A549 (cell line): ENCODE results near the gene LPO. TPM values are rescaled to one million over a fixed set of nuclear protein-coding genes. Genes with fewer than 3 reads are reported as not detected.

Source experiments
- ATAC-seq, 2 experiments: fragments of 200-7000 bp in 1 of 2; fragments of >200 bp in 1 of 2; cut with Nextera tagmentation in 1 of 2; cut with Tn5 transposase in 1 of 2; 3 replicates each; pipeline versions ENCODE4 v1.8.0 to v1.9.1; 2018 to 2020; ENCODE audit warnings: mild to moderate bottlenecking in 1 of 2, moderate library complexity in 1 of 2
- CTCF ChIA-PET: fragments of 300-600 bp; sonication (Branson Sonifier 250); formaldehyde crosslinking; extraction: SDS; loops from one replicate; lab custom pipeline; 2021; ENCODE audit warnings: antibody characterized with exemption, inconsistent platforms; lab: Yijun Ruan, JAX
- POLR2A ChIA-PET: fragments of 350-600 bp; formaldehyde crosslinking; extraction: SDS; loops from one replicate; lab custom pipeline; 2021; ENCODE audit warnings: antibody characterized with exemption, inconsistent platforms; lab: Yijun Ruan, JAX
- DNase-seq, 2 experiments: peaks; one replicate each; pipeline versions ENCODE4 v3.0.0 to v3.0.0-alpha.2; 2011 to 2016; ENCODE audit warnings: low read depth in 1 of 2, low spot score in 1 of 2
- FAIRE-seq: peaks from 2 replicates; lab custom pipeline; 2011; peaks lifted over from hg19 to GRCh38; lab: Jason Lieb, UNC
- H3K27ac ChIP-seq, 2 experiments: fragments of >200 bp; sonication (Bioruptor Twin); formaldehyde crosslinking; 3 replicates each; pipeline ENCODE4 v1.5.1; 2016 to 2017
- H3K4me1 ChIP-seq: fragments of >200 bp; sonication (Bioruptor Twin); formaldehyde crosslinking; 3 replicates; pipeline ENCODE4 v1.6.1; 2016
- H3K4me2 ChIP-seq: fragments of >200 bp; sonication (Bioruptor Twin); formaldehyde crosslinking; 3 replicates; pipeline ENCODE4 v1.6.1; 2016
- H3K4me3 ChIP-seq: fragments of >200 bp; sonication (Bioruptor Twin); formaldehyde crosslinking; 3 replicates; pipeline ENCODE4 v1.5.1; 2016
- H3K9me3 ChIP-seq: fragments of >200 bp; sonication (Bioruptor Twin); formaldehyde crosslinking; 3 replicates; pipeline ENCODE4 v1.6.1; 2016
- ATOH8 ChIP-seq: fragments of 250-450 bp; sonication (Bioruptor Pico); IDR thresholded peaks from 2 replicates; pipeline ENCODE4 v1.5.0; 2020; ENCODE audit warnings: low read depth, mild to moderate bottlenecking, moderate library complexity
- CBX2 ChIP-seq: fragments of 200-600 bp; sonication (generic); IDR thresholded peaks from 2 replicates; pipeline ENCODE4 v1.6.1; 2016; ENCODE audit warnings: low read depth, mild to moderate bottlenecking, borderline replicate concordance
- CEBPB ChIP-seq, 2 experiments: fragments of >200 bp in 1 of 2; sonication (Bioruptor Twin) in 1 of 2; formaldehyde crosslinking in 1 of 2; IDR thresholded peaks; 2 replicates each; pipeline ENCODE4 v1.6.1; 2012 to 2016
- EHMT2 ChIP-seq: fragments of 200-600 bp; sonication (generic); IDR thresholded peaks from 2 replicates; pipeline ENCODE4 v1.6.1; 2016; ENCODE audit warnings: antibody characterized with exemption, low read depth, mild to moderate bottlenecking, moderate library complexity
- EP300 ChIP-seq, 2 experiments: fragments of >200 bp; sonication (Bioruptor Twin); formaldehyde crosslinking; IDR thresholded peaks; 2 replicates in 1 of 2; 3 replicates in 1 of 2; pipeline ENCODE4 v1.6.1; 2016 to 2017
- MAFK ChIP-seq: fragments of 450-650 bp; IDR thresholded peaks from 2 replicates; pipeline ENCODE4 v1.6.1; 2014; ENCODE audit not compliant: partially characterized antibody
- MAZ ChIP-seq: fragments of 150-350 bp; IDR thresholded peaks from 2 replicates; pipeline ENCODE4 v1.6.1; 2014; ENCODE audit warnings: antibody characterized with exemption, low read depth, low read length, borderline replicate concordance
- POLR2A ChIP-seq: IDR thresholded peaks from 2 replicates; pipeline ENCODE4 v1.6.1; 2012; ENCODE audit warnings: mild to moderate bottlenecking, low read length
- RAD21 ChIP-seq, 2 experiments: fragments of >200 bp in 1 of 2; sonication (Bioruptor Twin) in 1 of 2; formaldehyde crosslinking in 1 of 2; IDR thresholded peaks in 1 of 2; conservative IDR thresholded peaks in 1 of 2; 2 replicates in 1 of 2; 3 replicates in 1 of 2; pipeline ENCODE4 v1.6.1; 2012 to 2018; ENCODE audit warnings: inconsistent platforms in 1 of 2
- SMC3 ChIP-seq: fragments of >200 bp; sonication (Bioruptor Twin); formaldehyde crosslinking; IDR thresholded peaks from 3 replicates; pipeline ENCODE4 v1.6.1; 2018; ENCODE audit warnings: inconsistent platforms
- ZC3H11A ChIP-seq: fragments of 450-650 bp; IDR thresholded peaks from 2 replicates; pipeline ENCODE4 v1.6.1; 2014; ENCODE audit warnings: antibody characterized with exemption, mild to moderate bottlenecking
- WGBS: methylation state at CpG from one replicate; pipeline ENCODE4 v1.1.6; 2017; ENCODE audit errors: missing lambda C conversion rate; 5-methylcytosine and 5-hydroxymethylcytosine counted together
- polyA plus RNA-seq, 4 experiments: library from polyadenylated mRNA; depleted of rRNA in 3 of 4; stranded (reverse); fragments of >200 nt; fragmentation: RNase III in 1 of 4; extraction: RNeasy Plus Mini Kit Qiagen cat#74134 plus additional on column Dnase treatment in 1 of 4; gene quantifications; 2 replicates in 3 of 4; 3 replicates in 1 of 4; pipeline ENCODE4 v1.2.3, GENCODE V29; 2011 to 2017
- TF ChIP-seq, protein P1 (sequence below): fragments of >200 bp; sonication (Bioruptor Twin); formaldehyde crosslinking; IDR thresholded peaks from 3 replicates; pipeline ENCODE4 v1.5.1; 2016
- TF ChIP-seq, protein P2 (sequence below): fragments of 200-600 bp; sonication (generic); IDR thresholded peaks from 2 replicates; pipeline ENCODE4 v1.6.1; 2016; ENCODE audit warnings: antibody characterized with exemption, mild to moderate bottlenecking, moderate library complexity
- TF ChIP-seq, protein P3 (sequence below): fragments of 450-650 bp; IDR thresholded peaks from 2 replicates; pipeline ENCODE4 v1.6.1; 2014; ENCODE audit warnings: antibody characterized with exemption
- TF ChIP-seq, protein P4 (sequence below): IDR thresholded peaks from 2 replicates; pipeline ENCODE4 v1.6.1; 2012
- TF ChIP-seq, protein P5 (sequence below): fragments of 150-350 bp; IDR thresholded peaks from 2 replicates; pipeline ENCODE4 v1.6.1; 2014; ENCODE audit warnings: low read depth, mild to moderate bottlenecking, low read length
- TF ChIP-seq, protein P6 (sequence below): fragments of 250-450 bp; sonication (Bioruptor Pico); IDR thresholded peaks from 2 replicates; pipeline ENCODE4 v1.5.0; 2021; ENCODE audit warnings: mild to moderate bottlenecking, moderate library complexity, borderline replicate concordance

LPO gene
- polyA plus RNA-seq, 2 of the 4 experiments (the other 2 are of a cell fraction): not detected

DNA sequence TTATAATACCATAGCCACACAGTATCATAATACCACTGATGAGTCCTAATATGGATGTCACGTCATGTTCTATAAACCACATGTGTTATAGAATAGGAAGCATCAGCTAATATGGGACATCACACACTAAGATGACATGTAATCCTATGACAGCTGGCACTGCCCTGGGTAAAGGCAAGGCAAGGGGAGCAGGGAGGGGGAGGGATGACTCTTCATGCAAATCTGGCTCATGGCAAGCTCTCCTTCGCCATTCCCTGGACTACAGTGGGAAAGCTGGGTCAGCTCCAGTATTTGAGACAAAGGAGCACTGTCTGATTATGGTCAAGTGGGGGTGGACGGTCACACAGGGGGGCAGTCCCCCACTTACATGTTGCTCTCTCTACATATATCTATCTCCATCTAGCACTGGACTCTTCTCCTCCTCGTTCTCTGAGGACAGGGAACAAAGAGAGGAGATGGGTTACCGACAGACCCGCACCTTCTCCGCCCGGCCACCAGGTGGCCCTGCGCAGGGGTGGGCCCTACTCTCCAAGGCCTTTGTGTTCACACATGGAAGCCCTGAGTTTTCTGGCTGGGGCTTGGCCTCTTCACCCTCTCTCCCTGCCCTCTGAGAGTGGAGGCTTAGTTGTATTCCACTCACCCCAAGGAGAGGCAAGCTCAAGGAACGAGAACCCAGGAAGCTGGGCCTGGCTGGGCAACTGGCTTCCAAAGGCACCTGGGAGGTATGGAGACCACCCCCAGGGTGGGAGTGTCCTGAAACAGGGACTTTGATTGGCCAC, 65.8 kb downstream of the LPO start:
- 0 out of 3 replicates have a peak, but pooled peaks cover under 1% of the 10 kb centered on the region for H3K9me3 ChIP-seq
- ATAC-seq: peak; percentile 70 to 90; a peak in 5 of 6 replicates
- no peak overlapping the region for H3K4me3 ChIP-seq
- ChIA-PET CTCF (interaction anchor here (0.5 to 11.3 kb wide), 27 partner anchors 10 to 700 kb away, joined by 3 to 165 read pairs (median 4); partner anchors contain the start of gene RNF43), POLR2A (no interaction called here)
- TF ChIP-seq SMC3 (peak; percentile 60), RAD21 (conservative IDR thresholded peaks at IDR 0.05 in 1 of 2, IDR thresholded peaks at IDR 0.05 in 1 of 2) (peak; percentile 30 to 55; a peak in 3 of 5 replicates), MAZ (no peak)
- TF ChIP-seq, protein P1, sequence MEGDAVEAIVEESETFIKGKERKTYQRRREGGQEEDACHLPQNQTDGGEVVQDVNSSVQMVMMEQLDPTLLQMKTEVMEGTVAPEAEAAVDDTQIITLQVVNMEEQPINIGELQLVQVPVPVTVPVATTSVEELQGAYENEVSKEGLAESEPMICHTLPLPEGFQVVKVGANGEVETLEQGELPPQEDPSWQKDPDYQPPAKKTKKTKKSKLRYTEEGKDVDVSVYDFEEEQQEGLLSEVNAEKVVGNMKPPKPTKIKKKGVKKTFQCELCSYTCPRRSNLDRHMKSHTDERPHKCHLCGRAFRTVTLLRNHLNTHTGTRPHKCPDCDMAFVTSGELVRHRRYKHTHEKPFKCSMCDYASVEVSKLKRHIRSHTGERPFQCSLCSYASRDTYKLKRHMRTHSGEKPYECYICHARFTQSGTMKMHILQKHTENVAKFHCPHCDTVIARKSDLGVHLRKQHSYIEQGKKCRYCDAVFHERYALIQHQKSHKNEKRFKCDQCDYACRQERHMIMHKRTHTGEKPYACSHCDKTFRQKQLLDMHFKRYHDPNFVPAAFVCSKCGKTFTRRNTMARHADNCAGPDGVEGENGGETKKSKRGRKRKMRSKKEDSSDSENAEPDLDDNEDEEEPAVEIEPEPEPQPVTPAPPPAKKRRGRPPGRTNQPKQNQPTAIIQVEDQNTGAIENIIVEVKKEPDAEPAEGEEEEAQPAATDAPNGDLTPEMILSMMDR: peak; percentile 59
- TF ChIP-seq, protein P2, sequence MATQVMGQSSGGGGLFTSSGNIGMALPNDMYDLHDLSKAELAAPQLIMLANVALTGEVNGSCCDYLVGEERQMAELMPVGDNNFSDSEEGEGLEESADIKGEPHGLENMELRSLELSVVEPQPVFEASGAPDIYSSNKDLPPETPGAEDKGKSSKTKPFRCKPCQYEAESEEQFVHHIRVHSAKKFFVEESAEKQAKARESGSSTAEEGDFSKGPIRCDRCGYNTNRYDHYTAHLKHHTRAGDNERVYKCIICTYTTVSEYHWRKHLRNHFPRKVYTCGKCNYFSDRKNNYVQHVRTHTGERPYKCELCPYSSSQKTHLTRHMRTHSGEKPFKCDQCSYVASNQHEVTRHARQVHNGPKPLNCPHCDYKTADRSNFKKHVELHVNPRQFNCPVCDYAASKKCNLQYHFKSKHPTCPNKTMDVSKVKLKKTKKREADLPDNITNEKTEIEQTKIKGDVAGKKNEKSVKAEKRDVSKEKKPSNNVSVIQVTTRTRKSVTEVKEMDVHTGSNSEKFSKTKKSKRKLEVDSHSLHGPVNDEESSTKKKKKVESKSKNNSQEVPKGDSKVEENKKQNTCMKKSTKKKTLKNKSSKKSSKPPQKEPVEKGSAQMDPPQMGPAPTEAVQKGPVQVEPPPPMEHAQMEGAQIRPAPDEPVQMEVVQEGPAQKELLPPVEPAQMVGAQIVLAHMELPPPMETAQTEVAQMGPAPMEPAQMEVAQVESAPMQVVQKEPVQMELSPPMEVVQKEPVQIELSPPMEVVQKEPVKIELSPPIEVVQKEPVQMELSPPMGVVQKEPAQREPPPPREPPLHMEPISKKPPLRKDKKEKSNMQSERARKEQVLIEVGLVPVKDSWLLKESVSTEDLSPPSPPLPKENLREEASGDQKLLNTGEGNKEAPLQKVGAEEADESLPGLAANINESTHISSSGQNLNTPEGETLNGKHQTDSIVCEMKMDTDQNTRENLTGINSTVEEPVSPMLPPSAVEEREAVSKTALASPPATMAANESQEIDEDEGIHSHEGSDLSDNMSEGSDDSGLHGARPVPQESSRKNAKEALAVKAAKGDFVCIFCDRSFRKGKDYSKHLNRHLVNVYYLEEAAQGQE: no peak
- TF ChIP-seq, protein P3, sequence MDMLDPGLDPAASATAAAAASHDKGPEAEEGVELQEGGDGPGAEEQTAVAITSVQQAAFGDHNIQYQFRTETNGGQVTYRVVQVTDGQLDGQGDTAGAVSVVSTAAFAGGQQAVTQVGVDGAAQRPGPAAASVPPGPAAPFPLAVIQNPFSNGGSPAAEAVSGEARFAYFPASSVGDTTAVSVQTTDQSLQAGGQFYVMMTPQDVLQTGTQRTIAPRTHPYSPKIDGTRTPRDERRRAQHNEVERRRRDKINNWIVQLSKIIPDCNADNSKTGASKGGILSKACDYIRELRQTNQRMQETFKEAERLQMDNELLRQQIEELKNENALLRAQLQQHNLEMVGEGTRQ: no peak
- peak; percentile 63 to 93 for DNase-seq
- no peak for FAIRE-seq
- H3K4me1 ChIP-seq: no peaks in the 10 kb centered on the region
- no peak overlapping the region for H3K27ac ChIP-seq
- H3K4me2 ChIP-seq: no peak overlapping the region
- WGBS: 32% methylated on average over 10 of the region's 10 CpGs

- DNase-seq: no peak
- H3K4me2 ChIP-seq: no peak overlapping the region
- H3K27ac ChIP-seq: no peak overlapping the region
- FAIRE-seq: no peak
- H3K4me3 ChIP-seq: no peak overlapping the region
- H3K9me3 ChIP-seq: no peaks in the 10 kb centered on the region
- WGBS: 71% methylated on average over 12 of the region's 14 CpGs
- POLR2A ChIA-PET: no interaction called here
- H3K4me1 ChIP-seq: no peaks in the 10 kb centered on the region
- ATAC-seq: no peak
- CTCF ChIA-PET: interaction anchor here (0.5 to 11.3 kb wide), 21 partner anchors 12 to 699 kb away, joined by 3 to 165 read pairs (median 4); partner anchors contain the start of gene RNF43
- TF ChIP-seq, protein P4, sequence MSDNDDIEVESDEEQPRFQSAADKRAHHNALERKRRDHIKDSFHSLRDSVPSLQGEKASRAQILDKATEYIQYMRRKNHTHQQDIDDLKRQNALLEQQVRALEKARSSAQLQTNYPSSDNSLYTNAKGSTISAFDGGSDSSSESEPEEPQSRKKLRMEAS: no peak
- no peak for TF ChIP-seq EP300 (IDR thresholded peaks at IDR 0.05)
- TF ChIP-seq, protein P5, sequence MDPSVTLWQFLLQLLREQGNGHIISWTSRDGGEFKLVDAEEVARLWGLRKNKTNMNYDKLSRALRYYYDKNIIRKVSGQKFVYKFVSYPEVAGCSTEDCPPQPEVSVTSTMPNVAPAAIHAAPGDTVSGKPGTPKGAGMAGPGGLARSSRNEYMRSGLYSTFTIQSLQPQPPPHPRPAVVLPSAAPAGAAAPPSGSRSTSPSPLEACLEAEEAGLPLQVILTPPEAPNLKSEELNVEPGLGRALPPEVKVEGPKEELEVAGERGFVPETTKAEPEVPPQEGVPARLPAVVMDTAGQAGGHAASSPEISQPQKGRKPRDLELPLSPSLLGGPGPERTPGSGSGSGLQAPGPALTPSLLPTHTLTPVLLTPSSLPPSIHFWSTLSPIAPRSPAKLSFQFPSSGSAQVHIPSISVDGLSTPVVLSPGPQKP: no peak
- no peak for TF ChIP-seq EHMT2
- TF ChIP-seq CEBPB (IDR thresholded peaks at IDR 0.05): no peak
- TF ChIP-seq MAFK: no peak
- no peak for TF ChIP-seq POLR2A
- TF ChIP-seq, protein P6, sequence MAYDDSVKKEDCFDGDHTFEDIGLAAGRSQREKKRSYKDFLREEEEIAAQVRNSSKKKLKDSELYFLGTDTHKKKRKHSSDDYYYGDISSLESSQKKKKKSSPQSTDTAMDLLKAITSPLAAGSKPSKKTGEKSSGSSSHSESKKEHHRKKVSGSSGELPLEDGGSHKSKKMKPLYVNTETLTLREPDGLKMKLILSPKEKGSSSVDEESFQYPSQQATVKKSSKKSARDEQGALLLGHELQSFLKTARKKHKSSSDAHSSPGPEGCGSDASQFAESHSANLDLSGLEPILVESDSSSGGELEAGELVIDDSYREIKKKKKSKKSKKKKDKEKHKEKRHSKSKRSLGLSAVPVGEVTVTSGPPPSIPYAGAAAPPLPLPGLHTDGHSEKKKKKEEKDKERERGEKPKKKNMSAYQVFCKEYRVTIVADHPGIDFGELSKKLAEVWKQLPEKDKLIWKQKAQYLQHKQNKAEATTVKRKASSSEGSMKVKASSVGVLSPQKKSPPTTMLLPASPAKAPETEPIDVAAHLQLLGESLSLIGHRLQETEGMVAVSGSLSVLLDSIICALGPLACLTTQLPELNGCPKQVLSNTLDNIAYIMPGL (CRISPR knock-in tag): no peak
- TF ChIP-seq, protein P3: no peak
- TF ChIP-seq ZC3H11A: no peak
- TF ChIP-seq ATOH8 (CRISPR knock-in tag): no peak
- no peak for TF ChIP-seq CBX2
Observed at GRCh38 chr17:58304750-58305486, 66.5 kb downstream of the LPO start.
